Colonic mucosa (tissue), 4 donors: Measurements from ENCODE around the gene MARCO. TPM values are rescaled to one million over a fixed set of nuclear protein-coding genes. Genes with fewer than 3 reads are reported as not detected.

Experiments used
- DNase-seq: peaks from one replicate; pipeline ENCODE4 v3.0.0-alpha.2; 2020
- H3K27ac ChIP-seq: fragments of 200-600 bp; one replicate; pipeline ENCODE4 v1.8.0; 2021
- H3K27me3 ChIP-seq: fragments of 200-600 bp; one replicate; pipeline ENCODE4 v1.8.0; 2021
- H3K36me3 ChIP-seq: fragments of 200-600 bp; one replicate; pipeline ENCODE4 v1.8.0; 2021
- H3K4me1 ChIP-seq: fragments of 200-600 bp; one replicate; pipeline ENCODE4 v1.8.0; 2021; ENCODE audit warnings: mild to moderate bottlenecking
- H3K4me3 ChIP-seq: fragments of 200-600 bp; one replicate; pipeline ENCODE4 v1.8.0; 2021
- H3K9ac ChIP-seq, 2 donors: one replicate each; pipeline ENCODE4 v1.7.0; 2013; ENCODE audit warnings: control low read depth in 2 of 2, low read depth in 2 of 2, low read length in 2 of 2
- H3K9me3 ChIP-seq: fragments of 200-600 bp; one replicate; pipeline ENCODE4 v1.8.0; 2021
- CTCF ChIP-seq: fragments of 200-600 bp; IDR thresholded peaks from one replicate; pipeline ENCODE4 v1.8.0; 2022; ENCODE audit warnings: antibody characterized with exemption, mild to moderate bottlenecking
- intact Hi-C: fragments of 100-400 bp; cut with DNase I; formaldehyde crosslinking; loops from one replicate; pipeline ENCODE4 v1.14.1; 2022
- total RNA-seq, 2 donors: library from RNA; stranded (reverse); fragmentation: NEBNext Ultra II Directional in 1 of 2; extraction: Animal tissue kit (Norgen Biotek cat#: 25700) in 1 of 2; gene quantifications; one replicate each; pipeline ENCODE4 v1.2.1, GENCODE V29; 2021
- donor health status: healthy.
- donor health status: DM: no; HTN: no; CAD: no.
- donor health status: DM: no; HTN: no; CAD: no.

MARCO gene, protein sequence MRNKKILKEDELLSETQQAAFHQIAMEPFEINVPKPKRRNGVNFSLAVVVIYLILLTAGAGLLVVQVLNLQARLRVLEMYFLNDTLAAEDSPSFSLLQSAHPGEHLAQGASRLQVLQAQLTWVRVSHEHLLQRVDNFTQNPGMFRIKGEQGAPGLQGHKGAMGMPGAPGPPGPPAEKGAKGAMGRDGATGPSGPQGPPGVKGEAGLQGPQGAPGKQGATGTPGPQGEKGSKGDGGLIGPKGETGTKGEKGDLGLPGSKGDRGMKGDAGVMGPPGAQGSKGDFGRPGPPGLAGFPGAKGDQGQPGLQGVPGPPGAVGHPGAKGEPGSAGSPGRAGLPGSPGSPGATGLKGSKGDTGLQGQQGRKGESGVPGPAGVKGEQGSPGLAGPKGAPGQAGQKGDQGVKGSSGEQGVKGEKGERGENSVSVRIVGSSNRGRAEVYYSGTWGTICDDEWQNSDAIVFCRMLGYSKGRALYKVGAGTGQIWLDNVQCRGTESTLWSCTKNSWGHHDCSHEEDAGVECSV
- 1 to 10 TPM in 1 of 2 donors, under 1 TPM in 1; 0.77 to 3.7 TPM for total RNA-seq

DNA sequence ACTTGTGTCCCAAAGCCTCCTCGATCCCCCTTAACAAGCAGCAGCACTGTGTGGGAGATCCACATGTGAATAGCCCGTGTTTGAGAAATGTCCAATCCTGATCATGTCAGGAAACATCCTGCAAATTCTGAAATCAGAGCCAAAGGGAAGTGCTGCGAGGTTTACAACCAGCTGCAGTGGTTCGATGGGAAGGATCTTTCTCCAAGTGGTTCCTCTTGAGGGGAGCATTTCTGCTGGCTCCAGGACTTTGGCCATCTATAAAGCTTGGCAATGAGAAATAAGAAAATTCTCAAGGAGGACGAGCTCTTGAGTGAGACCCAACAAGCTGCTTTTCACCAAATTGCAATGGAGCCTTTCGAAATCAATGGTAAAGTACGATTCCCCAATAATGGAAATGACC is at the start of gene MARCO:
MARCO (plus strand) TSS at position 164 of the 400 bp plus-strand sequence; CDS start at position 271, 107 bp downstream.
- Histone ChIP-seq H3K27me3 (no peaks in the 10 kb centered on the region), H3K9me3 (no peaks in the 10 kb centered on the region), H3K36me3 (no peaks in the 10 kb centered on the region), H3K4me3 (no peak within 1 kb of the TSS), H3K4me1 (no peaks in the 10 kb centered on the region), H3K27ac (no peak within 1 kb of the TSS), H3K9ac (no peak within 1 kb of the TSS)
- intact Hi-C loops, result no loop called here
- no peak for DNase-seq
- no peak for TF ChIP-seq CTCF

GRCh38 chr2:118893100-118893499 is 48.9 kb upstream of the MARCO start:
- Histone ChIP-seq H3K9me3 (no peaks in the 10 kb centered on the region), H3K27me3 (no peaks in the 10 kb centered on the region), H3K4me3 (no peak overlapping the region), H3K9ac (no peak overlapping the region), H3K27ac (no peak overlapping the region), H3K36me3 (no peaks in the 10 kb centered on the region), H3K4me1 (no peaks in the 10 kb centered on the region)
- intact Hi-C loops, result no loop called here
- no peak for DNase-seq
- no peak for TF ChIP-seq CTCF

GRCh38 chr2:118902266-118903028 is 39.5 kb upstream of the MARCO start:
- TF ChIP-seq CTCF, result no peak
- Histone ChIP-seq H3K27ac (peak overlapping the region; percentile 68), H3K4me1 (peaks cover 3% of the 10 kb centered on the region)

DNA sequence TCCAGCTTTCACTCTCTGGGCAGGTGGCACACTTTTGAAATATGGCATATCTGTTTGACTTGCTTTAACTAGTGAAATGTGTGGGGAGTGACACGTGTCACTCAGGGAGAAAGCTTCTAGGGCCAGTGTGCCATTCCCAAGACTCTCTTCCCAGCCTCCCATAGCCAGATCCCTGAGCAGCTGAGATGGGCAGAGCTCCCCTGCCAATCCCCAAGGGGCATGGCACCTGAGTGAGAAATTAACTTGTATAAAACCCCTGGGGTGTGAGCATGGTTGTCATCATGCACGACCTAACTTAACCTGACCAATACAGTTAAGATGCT is 39.0 kb upstream of the MARCO start:
- peak overlapping the region; percentile 68 for H3K27ac ChIP-seq
- no peaks in the 10 kb centered on the region for H3K9me3 ChIP-seq
- no peak overlapping the region for H3K9ac ChIP-seq
- no peak for TF ChIP-seq CTCF
- peaks cover 3% of the 10 kb centered on the region for H3K4me1 ChIP-seq
- DNase-seq, result peak; percentile 42
- intact Hi-C loops, result no loop called here
- H3K36me3 ChIP-seq, result no peaks in the 10 kb centered on the region
- H3K27me3 ChIP-seq, result no peaks in the 10 kb centered on the region
- no peak overlapping the region for H3K4me3 ChIP-seq

More at GRCh38 chr2:118902266-118903028, 39.5 kb upstream of the MARCO start:
- Histone ChIP-seq H3K9ac (peak overlapping the region in 1 of 2 donors; percentile 19), H3K4me3 (no peak overlapping the region), H3K9me3 (no peaks in the 10 kb centered on the region), H3K27me3 (no peaks in the 10 kb centered on the region), H3K36me3 (no peaks in the 10 kb centered on the region)
- DNase-seq, result peak; percentile 31
- intact Hi-C loops, result no loop called here

- intact Hi-C loops, result no loop called here
- no peak for DNase-seq
- no peak overlapping the region for H3K4me3 ChIP-seq
- H3K27me3 ChIP-seq, result no peaks in the 10 kb centered on the region
- peaks cover 3% of the 10 kb centered on the region for H3K4me1 ChIP-seq
- no peaks in the 10 kb centered on the region for H3K9me3 ChIP-seq
- no peak overlapping the region for H3K9ac ChIP-seq
- no peaks in the 10 kb centered on the region for H3K36me3 ChIP-seq
- H3K27ac ChIP-seq, result peak overlapping the region; percentile 68
- no peak for TF ChIP-seq CTCF
These were observed 38.2 kb upstream of the MARCO start for GRCh38 chr2:118903551-118904479.
